ENCODE results near the gene TUBB4B. TPM values are rescaled to one million over a fixed set of nuclear protein-coding genes. Genes with fewer than 3 reads are reported as not detected.
A peak's percentile ranks its signal among the peaks of the same experiment; 100 is the strongest.

TUBB4B gene
- total and polyA plus RNA-seq, 2 of the 4 experiments (the other 2 are of a cell fraction): 237 to 529 TPM

- TF ChIP-seq BHLHE40 (IDR thresholded peaks at IDR 0.05; ENCODE audit: low read depth, low read length) (no peak), MAZ (IDR thresholded peaks at IDR 0.05; ENCODE audit: borderline replicate concordance, low read depth, low read length) (no peak), MAFK (IDR thresholded peaks at IDR 0.05; ENCODE audit: low read depth, low read length) (no peak)
Observed at GRCh38 chr9:137273095-137273490, 32.0 kb downstream of the TUBB4B start (continued).

- TF ChIP-seq RFX5 (IDR thresholded peaks at IDR 0.05; ENCODE audit: low read depth, low read length): no peak
- TF ChIP-seq MAZ (IDR thresholded peaks at IDR 0.05; ENCODE audit: borderline replicate concordance, low read depth, low read length): no peak
- TF ChIP-seq CTCF (conservative IDR thresholded peaks at IDR 0.05; ENCODE audit: low read depth, low read length): no peak
- no peak for TF ChIP-seq MXI1 (IDR thresholded peaks at IDR 0.05; ENCODE audit: borderline replicate concordance, low read depth, low read length)
- no peak for TF ChIP-seq RAD21 (IDR thresholded peaks at IDR 0.05; ENCODE audit: low read length)
- no peak for TF ChIP-seq RCOR1 (IDR thresholded peaks at IDR 0.05; ENCODE audit: insufficient replicate concordance, low read length)
- TF ChIP-seq CHD1 (IDR thresholded peaks at IDR 0.05; ENCODE audit: low read depth, low read length): no peak
- no peak for TF ChIP-seq ELK1 (IDR thresholded peaks at IDR 0.05; ENCODE audit: borderline replicate concordance, low read depth, low read length)
- no peak for TF ChIP-seq BHLHE40 (IDR thresholded peaks at IDR 0.05; ENCODE audit: low read depth, low read length)
- no peak for TF ChIP-seq FOS (IDR thresholded peaks at IDR 0.05; ENCODE audit: low read depth, low read length)
- no peak for TF ChIP-seq SMC3 (IDR thresholded peaks at IDR 0.05; ENCODE audit: low read depth, low read length)
- 72% methylated on average over 6 of the region's 15 CpGs; no CpG with 5 or more reads in 1 of the 2 experiments for WGBS, 2 experiments (ENCODE audit: extremely low coverage in 2 of 2, insufficient read length in 1 of 2)
- Histone ChIP-seq H3K36me3 (ENCODE audit: control insufficient read depth, insufficient read depth, low read length) (peaks cover 36% of the 10 kb centered on the region), H2BK5ac (ENCODE audit: low read depth, low read length, poor library complexity, severe bottlenecking) (no peak overlapping the region), H2BK20ac (ENCODE audit: low read depth, low read length) (no peak overlapping the region), H2AK5ac (ENCODE audit: low read depth, low read length) (no peak overlapping the region), H2BK15ac (ENCODE audit: low read depth, low read length) (no peak overlapping the region), H2BK120ac (ENCODE audit: low read depth, low read length) (no peak overlapping the region), H3K9ac (ENCODE audit: low read depth, low read length) (no peak overlapping the region), H3K4me2 (ENCODE audit: low read depth, low read length) (no peak overlapping the region), H2AFZ (replicated peaks; ENCODE audit: low read length, poor library complexity) (no peak overlapping the region), H3K14ac (replicated peaks; ENCODE audit: low read depth, low read length) (no peak overlapping the region), H3K56ac (ENCODE audit: extremely low read depth, insufficient read depth, low read length) (no peak overlapping the region), H3K18ac (ENCODE audit: low read depth, low read length) (no peak overlapping the region), H3K4ac (ENCODE audit: low read depth, low read length) (no peak overlapping the region), H4K8ac (ENCODE audit: low read depth in 2 of 2, low read length in 2 of 2) (no peak overlapping the region), H3K23ac (ENCODE audit: low read depth, low read length) (no peak overlapping the region), H3K9me1 (ENCODE audit: insufficient read depth, low read length) (peaks cover 10% of the 10 kb centered on the region), H3K27me3 (ENCODE audit: control insufficient read depth, insufficient read depth, low read length) (no peaks in the 10 kb centered on the region), H3K4me1 (ENCODE audit: control insufficient read depth, insufficient read depth, low read length) (peaks cover 21% of the 10 kb centered on the region), H4K5ac (ENCODE audit: low read depth, low read length) (no peak overlapping the region), H3K27ac (ENCODE audit: insufficient read depth, low read length) (no peak overlapping the region), H3K9me3 (ENCODE audit: control insufficient read depth, insufficient read depth, low read length) (no peaks in the 10 kb centered on the region), H3K4me3 (ENCODE audit: insufficient read depth, low read depth, low read length) (no peak overlapping the region), H4K91ac (ENCODE audit: insufficient read depth, low read depth, low read length) (no peak overlapping the region), H4K20me1 (ENCODE audit: insufficient read depth, low read length) (peaks cover 23% of the 10 kb centered on the region), H3K79me1 (ENCODE audit: low read depth in 1 of 2, low read length in 2 of 2) (peaks cover 11 to 63% of the 10 kb centered on the region in 2 experiments), H2AK9ac (replicated peaks; ENCODE audit: low read depth, low read length, poor library complexity) (peak overlapping the region; percentile 72)
- ATAC-seq (ENCODE audit: low read depth): no peak
- CTCF ChIA-PET: no interaction called here
- intact Hi-C loops (cut with micrococcal nuclease) (no loop called here), dilution Hi-C loops (cut with HindIII; ENCODE audit: low sequenced_read_pairs, unreplicated experiment) (no loop called here), in situ Hi-C loops (cut with MboI; ENCODE audit: low sequenced_read_pairs) (no loop called here)
- no peak for DNase-seq
- no TSS peak for BruUV-seq (replicated peaks)
- POLR2A ChIA-PET (ENCODE audit: unreplicated experiment): no interaction called here
Observed at GRCh38 chr9:137273611-137274320, 32.7 kb downstream of the TUBB4B start.

All from IMR-90 (cell line).